NOMO-1 (cell line): ENCODE data around the gene CELSR1.

Source experiments
- DNase-seq, 2 experiments: peaks; one replicate each; lab custom pipeline; 2025; ENCODE audit not compliant: unreplicated experiment in 2 of 2; lab: John Stamatoyannopoulos, UW

CELSR1 gene

GRCh38 chr22:46537225-46537945, at the start of gene CELSR1:
Gene CELSR1, minus strand, starts transcription at chr22:46537620. Its CDS starts 450 bp downstream, at chr22:46537170.
- DNase-seq = peak; percentile 9 to 23

DNA sequence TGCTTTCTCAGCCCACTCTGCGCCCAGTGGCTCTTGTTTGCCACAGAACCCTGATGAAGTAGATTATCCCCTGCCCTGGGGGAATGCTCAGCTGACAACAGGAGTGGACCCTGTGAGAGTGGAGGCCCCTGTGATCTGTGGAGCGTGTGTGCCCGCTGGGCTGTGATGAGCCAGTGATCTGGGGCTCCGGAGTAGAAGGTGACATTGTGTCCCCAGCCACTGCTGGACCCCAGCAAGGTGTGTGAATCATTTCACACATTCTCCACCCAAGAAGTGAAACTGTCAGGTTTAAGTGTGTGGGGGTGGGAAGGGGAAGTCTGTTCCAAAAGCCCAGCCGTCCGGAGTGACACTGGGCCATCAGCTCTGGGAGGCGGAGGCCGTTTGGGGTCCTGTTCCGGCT, 49.6 kb upstream of the CELSR1 start:
- DNase-seq = peak; percentile 40 to 50

DNA sequence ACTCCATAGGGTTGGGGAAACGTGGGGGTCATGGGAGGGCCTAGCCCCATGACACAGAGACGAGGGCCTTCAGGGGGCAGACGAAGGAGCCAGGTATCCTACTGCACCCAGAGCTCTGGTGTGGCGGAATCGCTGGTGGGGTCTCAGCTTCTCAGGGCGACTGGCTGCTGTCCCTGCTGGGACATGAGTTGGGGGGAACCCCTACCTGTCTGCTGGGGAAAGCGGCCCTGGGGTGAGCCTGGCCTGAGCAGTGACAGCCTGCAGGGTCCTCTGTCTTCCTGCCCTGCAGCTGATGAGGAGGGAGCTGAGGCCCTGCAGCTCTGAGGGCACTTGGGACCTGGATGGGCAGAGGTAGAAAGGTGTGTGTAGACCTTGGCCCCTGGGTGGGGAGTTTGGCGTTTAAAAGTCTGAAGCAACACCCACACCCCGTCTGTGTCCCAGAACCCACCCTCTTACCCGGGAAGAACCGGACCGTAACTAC, 49.2 kb upstream of the CELSR1 start:
- DNase-seq = no peak

GRCh38 chr22:46586123-46586519, 48.7 kb upstream of the CELSR1 start:
- DNase-seq = no peak

GRCh38 chr22:46585340-46586122, 48.1 kb upstream of the CELSR1 start:
- DNase-seq = no peak

- DNase-seq = no peak
Measured at GRCh38 chr22:46584081-46584921, 46.9 kb upstream of the CELSR1 start.

DNA sequence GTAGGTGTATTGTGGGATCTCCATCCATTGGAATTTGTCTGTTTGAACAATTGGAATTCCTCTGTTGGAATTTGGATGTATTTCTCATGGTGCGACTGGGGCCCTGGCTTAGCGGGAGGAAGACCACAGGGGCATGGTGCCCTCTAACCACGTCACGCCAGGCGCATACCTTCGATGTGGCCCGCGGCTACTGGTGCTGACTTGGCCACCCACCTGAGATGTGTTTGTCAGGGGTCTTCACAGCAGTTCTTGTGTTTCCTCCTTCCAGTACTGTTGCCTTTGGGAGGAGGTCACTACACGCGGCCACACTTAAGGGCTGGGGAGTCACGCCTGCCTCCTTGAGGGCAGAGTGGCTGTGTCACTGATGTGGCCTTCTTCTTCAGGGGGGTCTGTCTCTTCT, 46.2 kb upstream of the CELSR1 start:
- DNase-seq = no peak

DNA sequence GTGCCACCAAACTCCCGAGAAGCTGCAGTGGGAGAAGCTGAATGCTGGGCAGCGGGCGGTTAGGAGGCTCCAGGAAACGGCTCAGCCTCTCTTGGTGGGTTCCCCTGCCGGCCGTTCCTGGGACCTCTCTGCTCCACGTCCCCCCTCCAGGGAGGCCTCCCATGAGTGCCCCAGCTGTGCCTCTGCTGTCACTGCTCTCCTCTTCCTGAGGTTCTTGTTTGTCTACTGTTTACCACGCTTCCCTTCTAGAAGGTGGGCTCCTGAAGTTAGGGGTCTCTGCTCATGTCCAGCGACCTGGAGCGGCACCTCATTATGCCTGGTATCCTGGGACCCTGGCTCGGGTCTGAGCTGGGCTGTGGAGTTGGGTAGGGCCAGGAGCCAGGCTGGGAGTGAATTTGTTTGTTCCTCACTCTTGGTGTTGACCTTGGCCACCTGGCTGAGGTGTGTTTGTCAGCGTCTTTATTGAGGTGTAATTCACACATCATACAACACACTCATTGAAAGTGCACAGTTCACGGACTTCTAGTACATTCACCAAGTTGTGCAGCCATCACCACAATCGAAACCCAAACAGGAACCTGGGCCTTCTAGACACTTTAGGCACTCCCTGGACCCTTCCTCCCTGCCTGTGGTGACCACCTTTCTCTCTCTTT, 45.0 kb upstream of the CELSR1 start:
- no peak for DNase-seq

DNA sequence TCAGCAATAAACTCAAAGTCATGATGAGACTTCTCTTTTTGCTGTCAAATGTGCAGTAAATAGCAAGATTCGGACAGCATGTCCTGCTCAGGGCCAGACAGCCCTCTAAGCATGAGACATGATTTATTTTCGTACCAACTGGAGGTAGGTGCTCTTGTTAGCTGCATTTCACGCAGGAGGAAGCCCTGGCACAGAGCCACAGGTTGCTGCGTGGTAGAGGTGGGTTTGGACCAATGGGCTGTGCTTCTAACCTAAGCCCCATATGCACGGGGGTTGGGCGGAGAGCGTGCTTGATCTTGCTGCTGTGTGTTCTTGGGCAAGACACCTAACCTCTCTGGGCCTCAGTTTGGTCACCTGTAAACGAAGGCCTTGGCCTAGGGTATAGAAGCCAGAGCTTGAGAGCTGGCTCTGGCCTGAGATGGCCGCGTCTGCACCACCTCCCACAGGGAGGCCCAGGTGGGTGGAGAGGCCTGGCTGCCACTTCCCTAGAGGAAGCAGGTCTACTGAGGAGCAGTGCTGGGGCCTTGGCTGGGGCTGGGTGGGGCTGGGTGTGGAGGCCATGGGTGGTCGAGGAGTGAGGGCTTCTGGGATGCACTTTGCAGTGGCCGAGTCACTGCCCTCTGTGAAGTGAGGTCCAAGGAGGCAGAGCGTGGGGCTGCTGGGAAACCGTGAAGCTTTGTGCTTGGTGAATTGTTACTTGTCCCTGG, 44.3 kb upstream of the CELSR1 start:
- no peak for DNase-seq

- DNase-seq = no peak
Measured at GRCh38 chr22:46580940-46581537, 43.6 kb upstream of the CELSR1 start.

DNA sequence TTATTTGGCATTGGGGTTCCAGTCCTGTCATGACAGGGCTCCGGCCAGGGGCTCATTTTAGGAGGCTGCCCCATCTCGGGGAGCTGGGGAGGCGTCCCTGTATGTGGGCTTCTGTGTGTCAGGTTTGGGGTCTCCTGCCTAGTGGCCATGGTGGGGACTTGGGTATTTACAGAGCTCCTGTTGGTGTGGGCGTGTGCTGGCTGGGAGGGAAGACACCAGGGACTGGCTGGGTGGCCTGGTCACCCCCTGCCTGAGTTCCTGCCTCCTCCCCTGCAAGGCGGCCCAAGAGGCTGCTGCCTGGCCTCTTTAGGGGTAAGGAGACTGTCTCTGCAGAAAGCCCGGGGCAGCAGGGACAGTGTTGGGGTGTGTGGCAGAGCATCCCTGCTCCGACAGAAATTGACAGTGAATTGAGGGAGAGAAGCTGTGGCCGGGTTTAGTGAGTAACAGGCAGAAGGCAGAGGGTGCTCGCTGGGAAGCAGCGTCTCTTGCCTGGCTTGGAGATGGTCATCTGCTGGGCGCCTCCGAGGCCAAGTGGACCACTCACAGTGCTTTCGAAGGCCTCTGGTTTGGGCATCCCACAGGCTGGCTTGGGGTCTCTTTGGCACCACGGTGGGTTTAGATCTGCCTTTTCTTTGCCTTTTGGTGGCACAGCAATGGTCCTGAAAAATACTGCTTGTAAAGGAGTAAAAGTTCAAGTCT, 42.5 kb upstream of the CELSR1 start:
- DNase-seq = no peak

GRCh38 chr22:46578824-46579561, 41.6 kb upstream of the CELSR1 start:
- no peak for DNase-seq

DNA sequence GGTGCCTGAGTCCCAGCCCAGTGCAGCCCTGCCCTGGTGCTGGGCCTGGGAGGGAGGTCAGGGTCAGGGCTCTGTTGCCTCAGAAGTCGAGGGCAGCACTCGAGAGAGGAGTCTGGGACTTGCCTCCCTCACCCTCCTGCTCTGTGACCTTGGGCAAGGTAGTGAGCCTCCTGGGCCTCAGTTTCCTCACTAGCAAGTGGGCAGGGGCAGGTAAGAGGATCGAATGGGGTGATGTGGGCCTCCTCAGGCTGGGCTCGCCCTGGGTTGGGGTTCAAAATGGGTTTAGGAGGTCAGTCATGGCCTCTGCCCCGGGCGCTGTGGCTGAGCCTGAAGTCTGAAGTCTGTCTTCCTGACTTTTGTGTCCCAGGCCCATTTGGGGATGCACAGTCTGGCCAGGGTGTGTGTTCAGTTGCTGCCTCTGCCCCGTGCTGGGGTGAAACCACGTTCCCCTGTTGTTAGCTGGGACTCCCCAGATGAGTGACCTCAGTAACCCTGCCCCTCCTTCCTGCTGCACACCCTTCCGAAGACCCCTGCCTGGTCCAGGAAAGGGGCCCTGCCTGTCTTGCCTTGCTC, 40.9 kb upstream of the CELSR1 start:
- no peak for DNase-seq

GRCh38 chr22:46577368-46578249, 40.2 kb upstream of the CELSR1 start:
- DNase-seq = no peak

- DNase-seq = peak; percentile 26 to 61
Measured at GRCh38 chr22:46576556-46577367, 39.3 kb upstream of the CELSR1 start.

- no peak for DNase-seq
Measured at GRCh38 chr22:46575911-46576555, 38.6 kb upstream of the CELSR1 start.
